ENCODE measurements around the gene SERPINH1. TPM values are rescaled to one million over a fixed set of nuclear protein-coding genes. Genes with fewer than 3 reads are reported as not detected.

SERPINH1 gene
- total and polyA plus RNA-seq, 2 donors (not counting 3 experiments of a cell fraction or from before 2014, with no cell fraction given), result 409 to 816 TPM

GRCh38 chr11:75563978-75564552 lies 2.0 kb downstream of the SERPINH1 start:
- Histone ChIP-seq H3K9me3 (replicated peaks; ENCODE audit: control insufficient read depth, insufficient read depth, low read length) (no peaks in the 10 kb centered on the region), H3K9me1 (replicated peaks; ENCODE audit: control insufficient read depth, extremely low read depth, insufficient read depth, low read length) (no peaks in the 10 kb centered on the region), H3K4me3 (replicated peaks in 1 of 3; ENCODE audit: insufficient read depth in 1 of 3, low read depth in 1 of 3, low read length in 3 of 3) (peak overlapping the region in 2 of 3 experiments; percentile 66 to 84), H2AFZ (ENCODE audit: low read depth, low read length) (no peak overlapping the region), H4K20me1 (replicated peaks; ENCODE audit: control insufficient read depth, extremely low read depth, insufficient read depth, low read length) (no peaks in the 10 kb centered on the region), H3K9ac (replicated peaks; ENCODE audit: extremely low read depth, insufficient read depth, low read length) (peak overlapping the region; percentile 76), H3K4me1 (ENCODE audit: control insufficient read depth, extremely low read depth, insufficient read depth, low read length) (peaks cover 40% of the 10 kb centered on the region), H3K79me2 (ENCODE audit: control insufficient read depth, insufficient read depth, low read length) (peaks cover 63% of the 10 kb centered on the region), H3K27ac (ENCODE audit: insufficient read depth, low read depth, low read length) (peak overlapping the region; percentile 92), H3K4me2 (ENCODE audit: insufficient read depth, low read length) (peak overlapping the region; percentile 90), H3K27me3 (ENCODE audit: control insufficient read depth in 2 of 2, insufficient read depth in 2 of 2, low read length in 2 of 2) (no peaks in the 10 kb centered on the region), H3K36me3 (ENCODE audit: control insufficient read depth in 2 of 2, extremely low read depth in 1 of 2, insufficient read depth in 2 of 2, low read length in 2 of 2) (peaks cover 4 to 26% of the 10 kb centered on the region in 2 experiments)
- intact Hi-C loops (cut with micrococcal nuclease), result loop anchor here (1.0 kb wide), 1 partner anchor 17 kb away; no protein-coding TSS in a partner anchor
- ChIA-PET CTCF (interaction anchor here (0.7 to 8.6 kb wide), 13 partner anchors 10 to 156 kb away, joined by 3 to 107 read pairs (median 4); no protein-coding TSS in a partner anchor), POLR2A (interaction anchor here (0.5 to 2.9 kb wide), 4 partner anchors 10 to 95 kb away, joined by 3 to 23 read pairs (median 6); no protein-coding TSS in a partner anchor)
- FAIRE-seq, result peak; percentile 91
- peak; percentile 85 for DNase-seq (ENCODE audit: low read depth, low spot score)
- TF ChIP-seq POLR2AphosphoS5 (IDR thresholded peaks at IDR 0.05; ENCODE audit: insufficient read depth, low read depth, low read length), result no peak
- TF ChIP-seq JUN (IDR thresholded peaks at IDR 0.05; ENCODE audit: borderline replicate concordance, insufficient read depth, insufficient read length, low read depth), result no peak
- TF ChIP-seq GATA2 (IDR thresholded peaks at IDR 0.05; ENCODE audit: insufficient read depth, insufficient read length, low read depth, low read length), result no peak
- peak; percentile 5 for TF ChIP-seq POLR2A (IDR thresholded peaks at IDR 0.05; ENCODE audit: low read depth, low read length)
- no peak for TF ChIP-seq MYC (IDR thresholded peaks at IDR 0.05; ENCODE audit: low read depth, low read length)
- peak; percentile 61 to 85 for TF ChIP-seq CTCF (IDR thresholded peaks at IDR 0.05; ENCODE audit: extremely low read depth in 1 of 2, insufficient read depth in 1 of 2, low read depth in 1 of 2, low read length in 2 of 2)
- peak; percentile 27 for TF ChIP-seq FOS (IDR thresholded peaks at IDR 0.05; ENCODE audit: borderline replicate concordance, insufficient read depth, low read length)
- no peak for TF ChIP-seq EZH2 (IDR thresholded peaks at IDR 0.05; ENCODE audit: borderline replicate concordance, low read depth, low read length, severe bottlenecking)
- TF ChIP-seq MAX (IDR thresholded peaks at IDR 0.05; ENCODE audit: insufficient read depth, insufficient read length), result no peak
- BruUV-seq (replicated peaks), result no TSS peak
- dilution Hi-C loops (cut with MboI; ENCODE audit: extremely low pct_ligation_motif_present, low sequenced_read_pairs), result no loop called here
